ENCODE measurements around the gene TMEM164. TPM values are rescaled to one million over a fixed set of nuclear protein-coding genes. Genes with fewer than 3 reads are reported as not detected.

TMEM164 gene
- total RNA-seq, 1 donor from 2014 or later: 84.6 TPM

GRCh38 chrX:110050386-110050785, 47.5 kb downstream of the TMEM164 start:
- Histone ChIP-seq H3K27ac (no peak overlapping the region), H3K4me3 (no peak overlapping the region), H3K36me3 (no peaks in the 10 kb centered on the region), H3K9me3 (no peaks in the 10 kb centered on the region), H3K4me1 (no peaks in the 10 kb centered on the region), H3K27me3 (no peaks in the 10 kb centered on the region)
- ATAC-seq (no peak), DNase-seq (no peak)
- TF ChIP-seq CTCF (IDR thresholded peaks at IDR 0.05): no peak
- intact Hi-C loops (cut with DNase I): no loop called here

GRCh38 chrX:110050901-110051300, 48.0 kb downstream of the TMEM164 start:
- TF ChIP-seq CTCF (IDR thresholded peaks at IDR 0.05): no peak
- Histone ChIP-seq H3K4me3 (no peak overlapping the region), H3K4me1 (no peaks in the 10 kb centered on the region), H3K27me3 (no peaks in the 10 kb centered on the region), H3K9me3 (no peaks in the 10 kb centered on the region), H3K27ac (no peak overlapping the region), H3K36me3 (no peaks in the 10 kb centered on the region)
- DNase-seq (no peak), ATAC-seq (no peak)
- intact Hi-C loops (cut with DNase I): no loop called here

- intact Hi-C loops (cut with DNase I): no loop called here
- no peak for TF ChIP-seq CTCF (IDR thresholded peaks at IDR 0.05)
- Histone ChIP-seq H3K9me3 (no peaks in the 10 kb centered on the region), H3K27ac (no peak overlapping the region), H3K4me3 (no peak overlapping the region), H3K4me1 (no peaks in the 10 kb centered on the region), H3K27me3 (no peaks in the 10 kb centered on the region), H3K36me3 (no peaks in the 10 kb centered on the region)
- ATAC-seq (no peak), DNase-seq (no peak)
Observed at GRCh38 chrX:110051559-110051958, 48.6 kb downstream of the TMEM164 start.

GRCh38 chrX:110052303-110052702, 49.4 kb downstream of the TMEM164 start:
- Histone ChIP-seq H3K36me3 (no peaks in the 10 kb centered on the region), H3K27ac (no peak overlapping the region), H3K4me3 (no peak overlapping the region), H3K27me3 (no peaks in the 10 kb centered on the region), H3K9me3 (no peaks in the 10 kb centered on the region), H3K4me1 (no peaks in the 10 kb centered on the region)
- intact Hi-C loops (cut with DNase I): no loop called here
- DNase-seq: no peak
- no peak for ATAC-seq
- TF ChIP-seq CTCF (IDR thresholded peaks at IDR 0.05): no peak

- no peak for ATAC-seq
- intact Hi-C loops (cut with DNase I): no loop called here
- Histone ChIP-seq H3K27me3 (no peaks in the 10 kb centered on the region), H3K4me3 (no peak overlapping the region), H3K4me1 (no peaks in the 10 kb centered on the region), H3K36me3 (no peaks in the 10 kb centered on the region), H3K27ac (no peak overlapping the region), H3K9me3 (no peaks in the 10 kb centered on the region)
- TF ChIP-seq CTCF (IDR thresholded peaks at IDR 0.05): no peak
- DNase-seq: no peak
Observed at GRCh38 chrX:110053453-110053852, 50.5 kb downstream of the TMEM164 start.

GRCh38 chrX:110055616-110056015, 52.7 kb downstream of the TMEM164 start:
- H3K9me3 ChIP-seq: no peaks in the 10 kb centered on the region
- no peak overlapping the region for H3K27ac ChIP-seq
- no peaks in the 10 kb centered on the region for H3K4me1 ChIP-seq
- no peaks in the 10 kb centered on the region for H3K27me3 ChIP-seq
- no peaks in the 10 kb centered on the region for H3K36me3 ChIP-seq
- H3K4me3 ChIP-seq: no peak overlapping the region
- DNase-seq: no peak
- no peak for TF ChIP-seq CTCF (IDR thresholded peaks at IDR 0.05)
- no peak for ATAC-seq
- intact Hi-C loops (cut with DNase I): no loop called here
